Liver (tissue), 9 donors: ENCODE results near the gene DNAH1. TPM values are rescaled to one million over a fixed set of nuclear protein-coding genes. Genes with fewer than 3 reads are reported as not detected.

Experiments used
- DNase-seq: peaks from one replicate; pipeline ENCODE4 v3.0.0-alpha.2; 2017; ENCODE audit warnings: low spot score
- H3K27ac ChIP-seq, 2 donors: one replicate each; pipeline ENCODE4 v1.7.0; 2013; ENCODE audit warnings: inconsistent platforms in 2 of 2, low read length in 2 of 2, control low read depth in 1 of 2, low read depth in 1 of 2, mild to moderate bottlenecking in 1 of 2
- H3K27me3 ChIP-seq, 4 donors: one replicate each; pipeline versions ENCODE4 v1.6.1 to v1.7.0; 2013; ENCODE audit warnings: low read length in 3 of 4, inconsistent platforms in 1 of 4, mild to moderate bottlenecking in 1 of 4, moderate library complexity in 1 of 4; ENCODE audit not compliant: control insufficient read depth in 4 of 4, insufficient read depth in 4 of 4
- H3K36me3 ChIP-seq, 4 donors: one replicate each; pipeline versions ENCODE4 v1.6.1 to v1.7.0; 2013; ENCODE audit warnings: low read length in 3 of 4, mild to moderate bottlenecking in 3 of 4, low read depth in 1 of 4, moderate library complexity in 1 of 4; ENCODE audit not compliant: control insufficient read depth in 4 of 4, insufficient read depth in 3 of 4
- H3K4me1 ChIP-seq, 4 donors: one replicate each; pipeline versions ENCODE4 v1.6.1 to v1.7.0; 2013; ENCODE audit warnings: low read length in 3 of 4, mild to moderate bottlenecking in 3 of 4, moderate library complexity in 1 of 4; ENCODE audit not compliant: control insufficient read depth in 4 of 4, insufficient read depth in 4 of 4
- H3K4me3 ChIP-seq, 3 donors: one replicate each; pipeline versions ENCODE4 v1.6.1 to v1.7.0; 2013; ENCODE audit warnings: low read length in 3 of 3, control low read depth in 1 of 3, low read depth in 1 of 3, mild to moderate bottlenecking in 1 of 3
- H3K9ac ChIP-seq, 2 donors: one replicate each; pipeline ENCODE4 v1.7.0; 2013; ENCODE audit warnings: low read length in 2 of 2, mild to moderate bottlenecking in 2 of 2, moderate library complexity in 2 of 2, control low read depth in 1 of 2, low read depth in 1 of 2
- H3K9me3 ChIP-seq, 4 donors: one replicate each; pipeline versions ENCODE4 v1.6.1 to v1.7.0; 2013; ENCODE audit warnings: low read length in 3 of 4; ENCODE audit not compliant: control insufficient read depth in 4 of 4
- ATF3 ChIP-seq: IDR thresholded peaks from 2 replicates; pipeline ENCODE4 v1.6.1; 2016; ENCODE audit warnings: antibody characterized with exemption
- EGR1 ChIP-seq, 2 donors: IDR thresholded peaks; 2 replicates each; pipeline ENCODE4 v1.6.1; 2016 to 2018; ENCODE audit warnings: antibody characterized with exemption in 2 of 2, low read depth in 2 of 2
- FOXA1 ChIP-seq: IDR thresholded peaks from 2 replicates; pipeline ENCODE4 v1.6.1; 2016; ENCODE audit warnings: antibody characterized with exemption
- FOXA2 ChIP-seq: IDR thresholded peaks from 2 replicates; pipeline ENCODE4 v1.6.1; 2016; ENCODE audit warnings: antibody characterized with exemption
- GABPA ChIP-seq, 2 donors: IDR thresholded peaks in 1 of 2; conservative IDR thresholded peaks in 1 of 2; 2 replicates each; pipeline ENCODE4 v1.6.1; 2016; ENCODE audit warnings: antibody characterized with exemption in 2 of 2, mild to moderate bottlenecking in 1 of 2, moderate library complexity in 1 of 2
- HNF4A ChIP-seq, 2 donors: conservative IDR thresholded peaks; 2 replicates each; pipeline ENCODE4 v1.6.1; 2016; ENCODE audit warnings: antibody characterized with exemption in 2 of 2, mild to moderate bottlenecking in 2 of 2
- HNF4G ChIP-seq: IDR thresholded peaks from 2 replicates; pipeline ENCODE4 v1.6.1; 2016; ENCODE audit warnings: antibody characterized with exemption
- JUND ChIP-seq, 2 donors: IDR thresholded peaks; 2 replicates each; pipeline ENCODE4 v1.6.1; 2016; ENCODE audit warnings: antibody characterized with exemption in 2 of 2
- NR2F2 ChIP-seq: IDR thresholded peaks from 2 replicates; pipeline ENCODE4 v1.6.1; 2016; ENCODE audit warnings: antibody characterized with exemption
- RAD21 ChIP-seq, 2 donors: IDR thresholded peaks; 2 replicates each; pipeline ENCODE4 v1.6.1; 2016; ENCODE audit warnings: antibody characterized with exemption in 2 of 2, mild to moderate bottlenecking in 2 of 2
- RXRA ChIP-seq, 2 donors: IDR thresholded peaks; 2 replicates each; pipeline ENCODE4 v1.6.1; 2017 to 2018; ENCODE audit warnings: antibody characterized with exemption in 2 of 2, mild to moderate bottlenecking in 1 of 2
- SP1 ChIP-seq: IDR thresholded peaks from 2 replicates; pipeline ENCODE4 v1.6.1; 2018; ENCODE audit warnings: antibody characterized with exemption, mild to moderate bottlenecking
- TAF1 ChIP-seq: conservative IDR thresholded peaks from 2 replicates; pipeline ENCODE4 v1.6.1; 2016; ENCODE audit warnings: antibody characterized with exemption, mild to moderate bottlenecking
- YY1 ChIP-seq: IDR thresholded peaks from 2 replicates; pipeline ENCODE4 v1.6.1; 2016; ENCODE audit warnings: antibody characterized with exemption, mild to moderate bottlenecking
- whole genome bisulfite sequencing: extraction: QIAGEN DNeasy Blood & Tissue Kit; methylation state at CpG from one replicate; pipeline ENCODE4 v1.1.7; 2013; 5-methylcytosine and 5-hydroxymethylcytosine counted together
- polyA plus RNA-seq, 2 donors: library from polyadenylated mRNA; stranded (reverse) in 1 of 2; unstranded in 1 of 2; fragments of 200-250 nt in 1 of 2; fragments of >200 nt in 1 of 2; fragmentation: Nextera tagmentation in 1 of 2; extraction: Ambion mirVana in 1 of 2; gene quantifications; one replicate each; pipeline versions ENCODE4 v1.2.1 to v1.2.3, GENCODE V29; 2013 to 2015
- total RNA-seq, 2 donors: library from RNA; depleted of rRNA; stranded (reverse); fragments of >200 nt; gene quantifications; one replicate each; pipeline ENCODE4 v1.2.3, GENCODE V29; 2014
- TF ChIP-seq, protein P1 (sequence below): fragments of 150-350 bp; IDR thresholded peaks from 2 replicates; pipeline ENCODE4 v1.5.1; 2017; ENCODE audit warnings: improper control_type of control experiment, low read depth, low read length; ENCODE audit not compliant: missing input control
- TF ChIP-seq, protein P2 (sequence below): IDR thresholded peaks from 2 replicates; pipeline ENCODE4 v1.6.1; 2016; ENCODE audit warnings: antibody characterized with exemption, mild to moderate bottlenecking
- TF ChIP-seq, protein P3 (sequence below): IDR thresholded peaks from 2 replicates; pipeline ENCODE4 v1.6.1; 2016; ENCODE audit warnings: antibody characterized with exemption
- donor health status: healthy.
- donor health status: healthy.
- donor health status: healthy.
- donor health status: healthy.
- donor health status: healthy.

Gene DNAH1
- total and polyA plus RNA-seq, 4 donors = 1.5 to 6.0 (median 2.5) TPM

DNA sequence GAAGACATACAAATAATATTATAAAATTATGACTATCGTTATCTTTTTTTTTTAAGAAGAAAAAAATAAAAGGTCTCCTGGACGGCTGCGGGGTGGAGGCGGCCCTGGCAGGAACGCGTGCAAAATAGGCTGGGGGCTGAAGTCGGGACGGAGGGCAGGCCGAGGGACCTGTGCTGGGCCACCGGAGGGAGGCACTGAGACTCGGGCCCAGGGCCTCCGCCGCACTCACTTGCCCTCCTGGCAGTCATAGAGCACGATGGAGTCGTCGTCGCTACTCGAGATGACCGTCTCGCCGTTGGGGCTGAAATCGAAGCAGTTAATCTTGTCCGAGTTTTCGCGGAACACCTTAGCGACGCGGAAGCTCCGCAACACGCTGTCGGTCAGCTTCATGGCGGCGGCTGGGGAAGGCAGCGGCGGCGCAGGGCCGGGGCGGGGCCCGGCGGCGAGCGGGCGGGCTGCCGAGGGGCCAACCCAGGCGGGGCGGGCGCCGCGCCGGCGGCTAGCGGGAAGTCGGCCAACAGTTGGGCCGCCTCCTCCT lies 38.1 kb upstream of the DNAH1 start:
- Histone ChIP-seq H3K4me3 (peak overlapping the region; percentile 81 to 99 (median 82)), H3K27me3 (no peaks in the 10 kb centered on the region), H3K9me3 (no peaks in the 10 kb centered on the region), H3K27ac (peak overlapping the region; percentile 93 to 99), H3K9ac (peak overlapping the region; percentile 92 to 99), H3K36me3 (peaks cover 0 to 4% (median under 1%) of the 10 kb centered on the region in 4 donors), H3K4me1 (peaks cover 4 to 47% (median 35%) of the 10 kb centered on the region in 4 donors)
- WGBS = under 1% methylated on average over 54 of the region's 54 CpGs
- no peak for TF ChIP-seq JUND (IDR thresholded peaks at IDR 0.05)
- TF ChIP-seq, protein P1, sequence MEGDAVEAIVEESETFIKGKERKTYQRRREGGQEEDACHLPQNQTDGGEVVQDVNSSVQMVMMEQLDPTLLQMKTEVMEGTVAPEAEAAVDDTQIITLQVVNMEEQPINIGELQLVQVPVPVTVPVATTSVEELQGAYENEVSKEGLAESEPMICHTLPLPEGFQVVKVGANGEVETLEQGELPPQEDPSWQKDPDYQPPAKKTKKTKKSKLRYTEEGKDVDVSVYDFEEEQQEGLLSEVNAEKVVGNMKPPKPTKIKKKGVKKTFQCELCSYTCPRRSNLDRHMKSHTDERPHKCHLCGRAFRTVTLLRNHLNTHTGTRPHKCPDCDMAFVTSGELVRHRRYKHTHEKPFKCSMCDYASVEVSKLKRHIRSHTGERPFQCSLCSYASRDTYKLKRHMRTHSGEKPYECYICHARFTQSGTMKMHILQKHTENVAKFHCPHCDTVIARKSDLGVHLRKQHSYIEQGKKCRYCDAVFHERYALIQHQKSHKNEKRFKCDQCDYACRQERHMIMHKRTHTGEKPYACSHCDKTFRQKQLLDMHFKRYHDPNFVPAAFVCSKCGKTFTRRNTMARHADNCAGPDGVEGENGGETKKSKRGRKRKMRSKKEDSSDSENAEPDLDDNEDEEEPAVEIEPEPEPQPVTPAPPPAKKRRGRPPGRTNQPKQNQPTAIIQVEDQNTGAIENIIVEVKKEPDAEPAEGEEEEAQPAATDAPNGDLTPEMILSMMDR = peak; percentile 14
- TF ChIP-seq TAF1 = peak; percentile 13
- no peak for TF ChIP-seq EGR1 (IDR thresholded peaks at IDR 0.05; ENCODE audit: low read depth in 2 of 2)
- TF ChIP-seq HNF4G = no peak
- no peak for TF ChIP-seq NR2F2
- TF ChIP-seq SP1 = no peak
- no peak for DNase-seq

GRCh38 chr3:52278510-52279069 lies 37.5 kb upstream of the DNAH1 start, which contains the start of gene WDR82:
TSS of gene WDR82 (minus strand) at chr3:52278649. CDS start at chr3:52278361, 288 bp downstream.
- H3K9me3 ChIP-seq = no peaks in the 10 kb centered on the region
- peak; percentile 99 for DNase-seq
- TF ChIP-seq YY1 (peak; percentile 98), GABPA (IDR thresholded peaks at IDR 0.05 in 1 of 2, conservative IDR thresholded peaks at IDR 0.05 in 1 of 2) (no peak), JUND (IDR thresholded peaks at IDR 0.05) (peak in 1 of 2 donors; percentile 31), EGR1 (IDR thresholded peaks at IDR 0.05; ENCODE audit: low read depth in 2 of 2) (no peak), RAD21 (IDR thresholded peaks at IDR 0.05) (peak; percentile 16 to 44), FOXA1 (no peak), SP1 (no peak), TAF1 (no peak), HNF4A (conservative IDR thresholded peaks at IDR 0.05) (no peak), FOXA2 (no peak), ATF3 (no peak), RXRA (IDR thresholded peaks at IDR 0.05) (peak; percentile 6 to 26), NR2F2 (no peak)
- TF ChIP-seq, protein P1 = peak; percentile 23
- TF ChIP-seq, protein P2, sequence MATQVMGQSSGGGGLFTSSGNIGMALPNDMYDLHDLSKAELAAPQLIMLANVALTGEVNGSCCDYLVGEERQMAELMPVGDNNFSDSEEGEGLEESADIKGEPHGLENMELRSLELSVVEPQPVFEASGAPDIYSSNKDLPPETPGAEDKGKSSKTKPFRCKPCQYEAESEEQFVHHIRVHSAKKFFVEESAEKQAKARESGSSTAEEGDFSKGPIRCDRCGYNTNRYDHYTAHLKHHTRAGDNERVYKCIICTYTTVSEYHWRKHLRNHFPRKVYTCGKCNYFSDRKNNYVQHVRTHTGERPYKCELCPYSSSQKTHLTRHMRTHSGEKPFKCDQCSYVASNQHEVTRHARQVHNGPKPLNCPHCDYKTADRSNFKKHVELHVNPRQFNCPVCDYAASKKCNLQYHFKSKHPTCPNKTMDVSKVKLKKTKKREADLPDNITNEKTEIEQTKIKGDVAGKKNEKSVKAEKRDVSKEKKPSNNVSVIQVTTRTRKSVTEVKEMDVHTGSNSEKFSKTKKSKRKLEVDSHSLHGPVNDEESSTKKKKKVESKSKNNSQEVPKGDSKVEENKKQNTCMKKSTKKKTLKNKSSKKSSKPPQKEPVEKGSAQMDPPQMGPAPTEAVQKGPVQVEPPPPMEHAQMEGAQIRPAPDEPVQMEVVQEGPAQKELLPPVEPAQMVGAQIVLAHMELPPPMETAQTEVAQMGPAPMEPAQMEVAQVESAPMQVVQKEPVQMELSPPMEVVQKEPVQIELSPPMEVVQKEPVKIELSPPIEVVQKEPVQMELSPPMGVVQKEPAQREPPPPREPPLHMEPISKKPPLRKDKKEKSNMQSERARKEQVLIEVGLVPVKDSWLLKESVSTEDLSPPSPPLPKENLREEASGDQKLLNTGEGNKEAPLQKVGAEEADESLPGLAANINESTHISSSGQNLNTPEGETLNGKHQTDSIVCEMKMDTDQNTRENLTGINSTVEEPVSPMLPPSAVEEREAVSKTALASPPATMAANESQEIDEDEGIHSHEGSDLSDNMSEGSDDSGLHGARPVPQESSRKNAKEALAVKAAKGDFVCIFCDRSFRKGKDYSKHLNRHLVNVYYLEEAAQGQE = peak; percentile 20
- TF ChIP-seq, protein P3, sequence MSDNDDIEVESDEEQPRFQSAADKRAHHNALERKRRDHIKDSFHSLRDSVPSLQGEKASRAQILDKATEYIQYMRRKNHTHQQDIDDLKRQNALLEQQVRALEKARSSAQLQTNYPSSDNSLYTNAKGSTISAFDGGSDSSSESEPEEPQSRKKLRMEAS = no peak
- peaks cover 4 to 52% (median 39%) of the 10 kb centered on the region in 4 donors for H3K4me1 ChIP-seq
- H3K27ac ChIP-seq = peak within 1 kb of the TSS; percentile 93 to 99
- peak within 1 kb of the TSS; percentile 94 to 99 for H3K9ac ChIP-seq
- H3K36me3 ChIP-seq = peaks cover 0 to 4% (median under 1%) of the 10 kb centered on the region in 4 donors
- peak within 1 kb of the TSS; percentile 81 to 99 (median 82) for H3K4me3 ChIP-seq
- no peaks in the 10 kb centered on the region for H3K27me3 ChIP-seq
- WGBS = under 1% methylated on average over 58 of the region's 58 CpGs
